ENCODE data around the gene HIVEP3.

Gene HIVEP3

GRCh38 chr1:41726899-41727748 lies 191.6 kb downstream of the HIVEP3 start:
- no peak for DNase-seq

GRCh38 chr1:41726292-41726691 lies 192.4 kb downstream of the HIVEP3 start:
- no peak for DNase-seq

- DNase-seq = no peak
Measured at GRCh38 chr1:41724926-41725325, 193.8 kb downstream of the HIVEP3 start.

GRCh38 chr1:41724248-41724647 lies 194.5 kb downstream of the HIVEP3 start:
- DNase-seq = no peak

DNA sequence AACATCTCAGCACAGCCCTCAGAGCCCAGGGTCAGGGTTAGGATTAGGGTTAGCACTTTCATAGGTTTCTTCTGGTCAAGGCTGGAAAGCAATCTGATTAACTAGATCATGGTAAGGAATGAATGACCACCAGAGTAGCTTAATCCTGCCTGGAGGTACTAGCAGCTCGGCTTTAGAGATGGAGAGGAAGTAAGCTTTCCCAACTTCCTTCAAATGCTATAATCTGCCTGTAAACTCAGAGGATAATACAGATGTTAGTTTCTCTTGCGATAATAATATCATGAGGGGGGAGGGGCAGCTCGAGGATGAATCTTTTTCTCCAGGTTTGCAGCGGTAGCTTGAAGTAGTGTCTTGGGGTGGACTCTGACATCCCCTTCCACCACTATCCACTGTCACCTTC lies 194.9 kb downstream of the HIVEP3 start:
- DNase-seq = no peak

GRCh38 chr1:41722184-41722583 lies 196.5 kb downstream of the HIVEP3 start:
- no peak for DNase-seq

GRCh38 chr1:41720861-41721410 lies 197.8 kb downstream of the HIVEP3 start:
- DNase-seq = no peak

GRCh38 chr1:41719590-41719989 lies 199.1 kb downstream of the HIVEP3 start:
- no peak for DNase-seq

GRCh38 chr1:41719128-41719527 lies 199.6 kb downstream of the HIVEP3 start:
- no peak for DNase-seq

DNA sequence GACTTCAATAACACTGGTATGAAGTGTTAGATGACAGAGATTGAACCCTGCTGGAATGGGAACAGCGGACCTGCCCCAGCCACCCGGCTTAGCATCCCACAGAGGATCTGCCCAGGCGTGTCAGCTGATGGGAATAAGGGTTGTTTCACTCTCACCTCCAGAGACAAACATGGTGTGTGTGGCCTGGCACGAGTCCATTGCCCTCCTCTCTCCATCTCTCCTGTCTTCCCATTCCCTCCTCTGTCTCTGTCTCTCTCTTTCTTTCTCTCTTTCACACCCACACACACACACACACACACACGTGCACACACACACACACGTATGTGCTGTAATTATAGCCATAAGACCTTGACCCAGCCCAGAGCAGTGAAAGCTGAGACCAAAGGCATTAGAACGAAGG lies 200.2 kb downstream of the HIVEP3 start:
- DNase-seq = no peak

DNA sequence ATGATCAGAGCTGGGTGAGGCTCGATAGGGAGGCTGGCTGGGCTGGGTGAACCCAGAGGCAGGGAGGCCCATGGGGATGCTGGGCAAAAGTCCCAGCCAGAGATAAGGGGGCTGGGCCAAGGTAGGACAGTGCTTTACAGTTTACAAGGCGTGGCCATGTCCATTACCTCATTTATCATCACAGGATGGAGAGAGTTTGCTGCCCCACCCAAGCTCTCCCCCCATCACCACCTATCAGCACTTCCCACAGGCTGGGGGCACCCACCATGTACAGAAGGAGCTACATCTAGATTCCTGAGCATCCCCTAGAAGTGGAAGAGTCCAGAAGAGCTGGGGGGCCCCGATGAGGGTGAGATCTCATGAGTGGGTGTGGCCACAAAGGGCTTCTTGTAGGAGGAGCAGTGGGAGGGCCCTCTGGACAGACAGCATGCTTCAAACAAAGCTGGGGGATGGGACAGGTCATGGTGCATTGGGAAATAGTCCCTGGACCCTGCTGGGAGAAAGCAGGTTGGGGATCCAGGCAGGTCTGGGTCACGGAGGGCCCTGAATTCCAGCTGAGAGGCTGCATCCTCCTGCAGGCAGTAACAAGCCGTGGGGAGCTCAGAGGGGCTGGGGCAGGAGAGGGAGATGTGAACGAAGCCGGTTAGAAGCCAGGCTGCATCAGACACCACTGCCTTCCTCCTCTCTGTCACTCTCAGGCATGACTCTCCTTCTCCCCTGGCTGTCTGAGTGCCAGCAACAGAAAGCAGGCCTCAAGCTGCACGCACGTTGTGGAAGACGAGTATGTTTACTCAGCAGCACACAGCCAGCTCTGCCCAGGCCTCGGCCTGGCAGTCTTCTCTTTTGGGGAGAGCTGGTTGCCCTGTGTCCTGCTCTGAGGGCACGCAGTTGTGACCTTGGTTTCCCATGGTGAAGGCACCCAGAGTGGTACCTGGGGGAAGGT lies 202.3 kb downstream of the HIVEP3 start:
- no peak for DNase-seq

- DNase-seq = no peak
Measured at GRCh38 chr1:41715441-41716095, 203.2 kb downstream of the HIVEP3 start.

GRCh38 chr1:41714638-41715389 lies 203.9 kb downstream of the HIVEP3 start:
- DNase-seq = peak in 1 of 2 experiments; percentile 12

DNA sequence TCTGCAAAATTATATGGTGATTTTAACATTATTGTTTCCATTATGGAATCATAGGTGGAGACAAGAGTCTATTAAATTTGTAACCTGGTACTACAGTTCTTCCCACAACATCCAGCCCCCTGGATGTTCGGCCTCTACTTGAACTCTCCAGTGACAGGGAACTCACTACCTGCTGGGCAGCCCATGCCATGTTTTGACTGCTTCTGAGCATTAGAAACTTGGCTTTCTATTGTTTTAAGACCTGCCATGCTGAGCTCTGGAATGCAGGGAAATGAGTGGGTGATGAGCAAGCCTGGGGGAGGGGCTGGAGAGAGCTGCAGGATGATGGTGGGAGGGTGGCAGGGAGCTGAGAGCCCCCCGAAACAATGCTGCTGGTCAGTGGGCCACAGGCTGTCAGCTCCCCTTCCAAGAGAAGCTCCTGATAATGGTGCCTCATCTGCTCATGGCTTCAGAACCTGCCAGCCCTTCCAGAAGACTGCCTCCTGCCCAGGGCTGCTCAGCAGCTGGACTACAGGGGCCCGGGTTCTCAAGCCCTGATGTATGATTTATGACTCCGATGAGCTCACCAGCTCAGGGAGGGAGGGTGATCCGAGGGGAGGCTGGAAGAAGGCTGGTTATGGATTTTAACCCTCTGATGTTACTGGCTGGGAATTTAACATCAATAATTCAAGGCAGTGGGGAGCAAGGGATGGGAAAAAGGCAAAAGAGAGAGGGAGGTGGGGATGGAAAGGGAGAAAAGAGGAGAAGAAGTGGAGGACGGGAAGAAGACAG lies 205.0 kb downstream of the HIVEP3 start:
- no peak for DNase-seq

DNA sequence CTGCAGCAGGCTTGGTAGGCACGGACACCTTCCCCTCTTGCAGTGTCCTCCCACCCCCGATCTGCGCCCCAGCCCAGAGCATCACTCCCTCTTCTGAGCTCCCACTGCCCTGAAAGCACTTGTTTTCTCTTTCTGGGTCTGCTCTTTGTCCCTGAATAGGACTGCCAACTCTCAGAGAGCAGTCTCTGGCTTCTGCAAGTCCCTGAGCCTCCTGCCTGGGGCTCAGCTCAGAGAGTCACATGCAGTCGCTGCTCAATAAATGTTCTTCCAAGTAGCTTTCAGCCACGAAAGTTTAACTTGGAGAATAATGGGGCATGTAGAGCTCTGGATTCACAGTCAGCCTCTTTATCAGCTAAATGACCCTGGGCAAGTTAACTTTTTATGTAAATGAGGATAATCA lies 205.6 kb downstream of the HIVEP3 start:
- no peak for DNase-seq

DNA sequence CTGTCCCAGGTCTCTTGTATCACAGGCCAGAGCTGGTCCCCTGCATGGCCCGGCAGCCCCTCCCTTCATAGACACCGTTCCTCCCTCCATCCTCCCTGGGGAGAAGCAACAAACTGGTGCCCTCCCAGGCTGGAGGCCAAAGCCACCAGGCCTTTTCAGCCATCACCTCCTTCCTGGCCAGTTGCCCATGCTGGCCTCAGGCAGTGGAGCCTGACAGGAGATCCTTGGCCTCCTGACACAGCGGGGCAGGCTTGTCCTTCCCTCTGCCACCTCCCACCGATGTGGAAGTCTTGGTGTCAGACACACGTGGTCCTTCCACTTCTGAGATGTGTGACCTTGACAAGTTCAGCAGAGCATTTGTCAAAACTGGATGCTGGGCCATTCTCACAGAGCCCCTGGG lies 206.0 kb downstream of the HIVEP3 start:
- no peak for DNase-seq

DNA sequence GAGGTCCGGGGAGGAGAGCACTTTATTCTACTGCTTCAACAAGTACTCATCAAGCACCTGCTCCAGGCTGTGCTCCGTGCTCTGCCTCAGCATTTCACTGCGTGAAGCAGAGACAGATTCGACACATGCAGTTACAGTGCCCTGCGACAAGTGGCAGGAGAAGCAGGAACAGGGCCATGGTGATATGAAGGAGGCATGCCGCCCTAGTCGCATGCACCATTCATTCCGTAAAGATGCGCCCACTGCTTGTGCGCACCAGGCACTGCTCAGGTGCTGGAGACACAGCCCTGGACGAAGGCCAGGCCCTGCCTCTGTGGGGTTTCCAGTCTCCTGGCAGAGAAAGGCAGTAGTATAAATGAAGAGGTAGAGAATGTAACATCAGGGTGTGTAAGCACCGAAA lies 206.6 kb downstream of the HIVEP3 start:
- DNase-seq = no peak

GRCh38 chr1:41711581-41711980 lies 207.1 kb downstream of the HIVEP3 start:
- DNase-seq = no peak

- no peak for DNase-seq
Measured at GRCh38 chr1:41710980-41711379, 207.7 kb downstream of the HIVEP3 start.

DNA sequence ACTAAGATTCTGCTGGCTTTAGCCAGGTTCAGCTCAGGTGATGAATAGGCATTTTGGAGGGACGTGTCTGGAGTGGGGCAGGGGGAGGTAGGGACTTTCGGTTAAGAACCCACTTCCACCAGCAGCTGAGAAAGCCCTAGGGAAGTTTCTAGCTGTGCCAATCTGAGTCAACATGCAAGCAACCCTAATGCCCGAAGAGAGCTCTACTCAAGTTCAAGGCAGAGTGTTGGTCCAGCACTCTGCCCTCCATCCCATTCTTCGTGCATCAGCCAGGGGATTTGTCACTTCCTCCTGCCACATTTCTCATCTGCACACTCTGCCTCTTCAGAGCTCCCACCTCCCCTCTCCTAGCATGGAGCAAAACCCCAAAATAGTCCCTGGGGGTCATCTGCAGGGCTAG lies 208.8 kb downstream of the HIVEP3 start:
- DNase-seq = no peak

DNA sequence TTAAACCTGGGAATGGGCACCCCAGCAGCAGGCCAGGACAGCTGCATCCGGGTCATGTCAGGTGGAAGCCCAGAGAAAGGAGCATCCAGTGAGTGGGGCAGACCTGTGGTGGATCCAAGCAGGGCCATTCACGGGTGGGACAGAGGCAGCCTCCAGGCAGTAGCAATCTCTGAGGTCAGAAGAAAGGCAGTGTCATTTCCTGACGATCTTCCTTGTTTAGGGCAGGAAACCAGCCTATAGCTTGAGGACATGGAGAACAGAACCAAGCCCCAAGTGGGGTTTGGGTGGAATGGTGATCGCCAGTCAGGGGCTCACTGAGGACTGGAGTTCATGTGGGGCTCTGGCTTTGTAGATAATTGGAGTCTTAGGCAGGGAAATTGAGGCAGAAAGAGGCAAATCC lies 209.4 kb downstream of the HIVEP3 start:
- DNase-seq = no peak
